IMR-90 (cell line): Measurements from ENCODE around the gene TBC1D10A. TPM values are rescaled to one million over a fixed set of nuclear protein-coding genes. Genes with fewer than 3 reads are reported as not detected.

Source experiments
- ATAC-seq: fragments of 200-7000 bp; cut with Tn5 transposase; 2 replicates; pipeline ENCODE4 v1.9.1; 2020; ENCODE audit warnings: low read depth, mild to moderate bottlenecking, moderate library complexity
- BruUV-seq: library from RNA; stranded (reverse); fragments of 400-500 nt; replicated peaks from 2 replicates; lab custom pipeline; 2021; lab: Mats Ljungman, UMichigan
- CTCF ChIA-PET: fragments of 300-600 bp; formaldehyde crosslinking; extraction: SDS; loops from one replicate; lab custom pipeline; 2021; ENCODE audit warnings: antibody characterized with exemption; lab: Yijun Ruan, JAX
- POLR2A ChIA-PET: fragments of 300-600 bp; sonication (Branson Sonifier 250); formaldehyde crosslinking; loops from one replicate; lab custom pipeline; 2022; ENCODE audit warnings: antibody characterized with exemption; ENCODE audit not compliant: unreplicated experiment; lab: Charles Lee
- DNase-seq: peaks from one replicate; pipeline ENCODE4 v3.0.0; 2013
- H2AFZ ChIP-seq: replicated peaks from 2 replicates; pipeline ENCODE3; 2013; ENCODE audit warnings: low read length, mild to moderate bottlenecking; ENCODE audit not compliant: poor library complexity
- H2AK5ac ChIP-seq: 2 replicates; pipeline ENCODE4 v1.6.1; 2013; ENCODE audit warnings: low read depth, low read length, inconsistent platforms
- H2AK9ac ChIP-seq: replicated peaks from 2 replicates; pipeline ENCODE3; 2013; ENCODE audit warnings: mild to moderate bottlenecking, low read depth, low read length, moderate library complexity; ENCODE audit not compliant: poor library complexity
- H2BK120ac ChIP-seq: 2 replicates; pipeline ENCODE4 v1.6.1; 2013; ENCODE audit warnings: low read depth, low read length, inconsistent platforms
- H2BK15ac ChIP-seq: 3 replicates; pipeline ENCODE4 v1.6.1; 2013; ENCODE audit warnings: low read depth, low read length, inconsistent platforms
- H2BK20ac ChIP-seq: 2 replicates; pipeline ENCODE4 v1.6.1; 2013; ENCODE audit warnings: low read depth, mild to moderate bottlenecking, inconsistent platforms, low read length, moderate library complexity
- H2BK5ac ChIP-seq: 2 replicates; pipeline ENCODE4 v1.6.1; 2013; ENCODE audit warnings: mild to moderate bottlenecking, low read depth, low read length, inconsistent platforms; ENCODE audit not compliant: poor library complexity, severe bottlenecking
- H3K14ac ChIP-seq: replicated peaks from 2 replicates; pipeline ENCODE4 v1.6.1; 2013; ENCODE audit warnings: low read depth, low read length, inconsistent platforms
- H3K18ac ChIP-seq: 2 replicates; pipeline ENCODE4 v1.6.1; 2013; ENCODE audit warnings: low read depth, low read length, control low read depth
- H3K23ac ChIP-seq: 2 replicates; pipeline ENCODE4 v1.6.1; 2013; ENCODE audit warnings: low read depth, low read length, inconsistent platforms
- H3K27ac ChIP-seq: 2 replicates; pipeline ENCODE4 v1.5.1; 2013; ENCODE audit warnings: mild to moderate bottlenecking, control low read depth, low read length; ENCODE audit not compliant: insufficient read depth
- H3K27me3 ChIP-seq: 2 replicates; pipeline ENCODE4 v1.6.1; 2013; ENCODE audit warnings: low read length; ENCODE audit not compliant: control insufficient read depth, insufficient read depth
- H3K36me3 ChIP-seq: 2 replicates; pipeline ENCODE4 v1.6.1; 2013; ENCODE audit warnings: low read length, mixed read lengths; ENCODE audit not compliant: control insufficient read depth, insufficient read depth
- H3K4ac ChIP-seq: 2 replicates; pipeline ENCODE4 v1.6.1; 2013; ENCODE audit warnings: low read depth, low read length, inconsistent platforms
- H3K4me1 ChIP-seq: 2 replicates; pipeline ENCODE4 v1.6.1; 2013; ENCODE audit warnings: low read length, mixed read lengths; ENCODE audit not compliant: control insufficient read depth, insufficient read depth
- H3K4me2 ChIP-seq: 2 replicates; pipeline ENCODE4 v1.6.1; 2013; ENCODE audit warnings: low read depth, mild to moderate bottlenecking, control low read depth, low read length, moderate library complexity
- H3K4me3 ChIP-seq: 2 replicates; pipeline ENCODE4 v1.5.1; 2013; ENCODE audit warnings: low read depth, mild to moderate bottlenecking, control low read depth, low read length, moderate library complexity; ENCODE audit not compliant: insufficient read depth
- H3K56ac ChIP-seq: 2 replicates; pipeline ENCODE4 v1.6.1; 2013; ENCODE audit warnings: low read length, inconsistent platforms; ENCODE audit not compliant: insufficient read depth; ENCODE audit errors: extremely low read depth
- H3K79me1 ChIP-seq, 2 experiments: 2 replicates each; pipeline ENCODE4 v1.6.1; 2013; ENCODE audit warnings: low read length in 2 of 2, inconsistent platforms in 1 of 2, low read depth in 1 of 2
- H3K9ac ChIP-seq: 2 replicates; pipeline ENCODE4 v1.6.1; 2013; ENCODE audit warnings: low read depth, low read length, control low read depth
- H3K9me1 ChIP-seq: 2 replicates; pipeline ENCODE4 v1.6.1; 2013; ENCODE audit warnings: low read length, inconsistent platforms; ENCODE audit not compliant: insufficient read depth
- H3K9me3 ChIP-seq: 2 replicates; pipeline ENCODE4 v1.6.1; 2013; ENCODE audit warnings: low read length; ENCODE audit not compliant: control insufficient read depth, insufficient read depth
- H4K20me1 ChIP-seq: 2 replicates; pipeline ENCODE4 v1.6.1; 2013; ENCODE audit warnings: low read length, inconsistent platforms; ENCODE audit not compliant: insufficient read depth
- H4K5ac ChIP-seq: 2 replicates; pipeline ENCODE4 v1.6.1; 2013; ENCODE audit warnings: mild to moderate bottlenecking, low read depth, low read length, control low read depth
- H4K8ac ChIP-seq, 2 experiments: 2 replicates each; pipeline ENCODE4 v1.6.1; 2013; ENCODE audit warnings: low read depth in 2 of 2, low read length in 2 of 2, control low read depth in 1 of 2, inconsistent platforms in 1 of 2
- H4K91ac ChIP-seq: 2 replicates; pipeline ENCODE4 v1.6.1; 2013; ENCODE audit warnings: low read depth, low read length, inconsistent platforms; ENCODE audit not compliant: insufficient read depth
- CEBPB ChIP-seq: IDR thresholded peaks from 2 replicates; pipeline ENCODE4 v1.6.1; 2012; ENCODE audit warnings: low read depth, low read length, improper control_type of control experiment
- MAFK ChIP-seq: IDR thresholded peaks from 2 replicates; pipeline ENCODE4 v1.6.1; 2012; ENCODE audit warnings: low read depth, low read length, improper control_type of control experiment
- WGBS, 2 experiments: methylation state at CpG; one replicate each; pipeline versions ENCODE4 v1.1.5 to v1.1.7; 2013; ENCODE audit warnings: missing lambda C conversion rate in 2 of 2; ENCODE audit not compliant: insufficient read length in 1 of 2; ENCODE audit errors: extremely low coverage in 2 of 2; 5-methylcytosine and 5-hydroxymethylcytosine counted together
- dilution Hi-C: fragments of 300-500 bp; cut with HindIII; formaldehyde crosslinking; loops from one replicate; pipeline ENCODE4 v1.14.3; 2018; ENCODE audit warnings: low sequenced_read_pairs; ENCODE audit not compliant: unreplicated experiment
- in situ Hi-C: fragments of 300-500 bp; cut with MboI; formaldehyde crosslinking; loops from 3 replicates; pipeline ENCODE4 v1.14.3; 2019; ENCODE audit warnings: low sequenced_read_pairs, inconsistent platforms, mixed read lengths
- intact Hi-C: fragments of 100-400 bp; cut with micrococcal nuclease; formaldehyde crosslinking; loops from 2 replicates; pipeline ENCODE4 v1.10.0; 2022
- polyA plus RNA-seq, 3 experiments: library from polyadenylated mRNA; depleted of rRNA; stranded (reverse); fragments of >200 nt; gene quantifications; 2 replicates each; pipeline ENCODE4 v1.2.3, GENCODE V29; 2012; ENCODE audit warnings: low replicate concordance in 1 of 3
- total RNA-seq: library from RNA; depleted of rRNA; stranded (reverse); fragments of >200 nt; gene quantifications from 2 replicates; pipeline ENCODE4 v1.2.3, GENCODE V29; 2012

Gene TBC1D10A
- total and polyA plus RNA-seq, 2 of the 4 experiments (the other 2 are of a cell fraction): 16.3 to 33.1 TPM

DNA sequence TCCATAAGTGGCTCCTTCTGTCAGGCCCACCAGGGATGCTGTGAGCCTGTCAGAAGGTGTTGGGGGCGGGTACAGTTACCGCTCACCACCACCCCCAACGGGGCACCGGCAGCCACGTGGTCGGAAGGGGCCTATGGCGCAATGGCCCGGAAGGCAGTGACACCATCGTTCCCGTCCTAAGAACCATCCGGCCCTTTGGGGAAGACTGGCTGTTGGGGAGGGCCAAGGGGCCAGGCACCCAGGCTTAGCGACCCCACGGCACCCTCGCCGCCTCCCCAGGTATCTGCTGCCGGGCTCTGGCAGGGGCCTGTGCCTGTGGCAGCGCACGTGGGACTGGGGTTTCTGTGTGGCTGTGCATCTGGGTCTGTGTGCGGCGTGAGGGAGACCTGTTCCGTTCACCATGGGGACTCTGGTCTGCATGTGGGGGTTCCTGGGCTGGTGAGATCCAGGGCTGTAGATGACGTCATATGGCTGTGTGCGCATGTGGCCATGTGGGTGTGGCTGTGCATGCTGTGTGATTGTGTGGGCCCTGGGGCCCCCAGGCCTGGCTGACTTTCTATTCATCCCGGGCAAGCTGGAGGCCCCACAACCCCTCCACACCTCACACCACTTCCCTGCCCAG, 60.8 kb downstream of the TBC1D10A start:
- peak overlapping the region; percentile 34; the same call in 1 of the 2 replicates for H2AK5ac ChIP-seq
- H2BK5ac ChIP-seq: no peak overlapping the region
- intact Hi-C loops (no loop called here), in situ Hi-C loops (no loop called here), dilution Hi-C loops (no loop called here)
- ATAC-seq: no peak
- POLR2A ChIA-PET: no interaction called here
- no peak overlapping the region for H2BK15ac ChIP-seq
- H4K8ac ChIP-seq: no peak overlapping the region
- H4K5ac ChIP-seq: no peak overlapping the region
- H3K4me2 ChIP-seq: no peak overlapping the region
- no peak overlapping the region for H2BK20ac ChIP-seq
- peaks cover 6% of the 10 kb centered on the region; the same call in 1 of the 2 replicates for H3K4me1 ChIP-seq
- H3K79me1 ChIP-seq: no peaks in the 10 kb centered on the region
- no peak overlapping the region for H3K18ac ChIP-seq
- no peak overlapping the region for H3K27ac ChIP-seq
- WGBS, 2 experiments: 88% methylated on average over 5 of the region's 24 CpGs; no CpG with 5 or more reads in 1 of the 2 experiments
- H3K9me3 ChIP-seq: no peaks in the 10 kb centered on the region
- no TSS peak for BruUV-seq
- no peak overlapping the region for H3K56ac ChIP-seq
- H3K4me3 ChIP-seq: no peak overlapping the region
- no peak overlapping the region for H3K4ac ChIP-seq
- no peak overlapping the region for H4K91ac ChIP-seq
- no peak for DNase-seq
- H3K9ac ChIP-seq: no peak overlapping the region
- TF ChIP-seq MAFK (no peak), CEBPB (peak; percentile 79)
- H3K14ac ChIP-seq: no peak overlapping the region
- H2BK120ac ChIP-seq: no peak overlapping the region
- H2AFZ ChIP-seq: peak overlapping the region; percentile 67
- no peaks in the 10 kb centered on the region; the same call in 1 of the 2 replicates for H3K27me3 ChIP-seq
- no peaks in the 10 kb centered on the region; the same call in 1 of the 2 replicates for H3K9me1 ChIP-seq
- CTCF ChIA-PET: no interaction called here
- no peak overlapping the region for H3K23ac ChIP-seq
- H2AK9ac ChIP-seq: no peak overlapping the region
- no peaks in the 10 kb centered on the region for H4K20me1 ChIP-seq
- H3K36me3 ChIP-seq: no peaks in the 10 kb centered on the region
